Cardiac fibroblast (primary cell): ENCODE data around the gene CRIM1.

Experiments
- DNase-seq, 2 donors: peaks; one replicate each; pipeline versions ENCODE4 v3.0.0 to v3.0.0-alpha.2; 2010; ENCODE audit warnings: low read depth in 2 of 2
- H3K4me3 ChIP-seq, 2 donors: replicated peaks in 1 of 2; 1 replicate in 1 of 2; 2 replicates in 1 of 2; pipeline ENCODE4 v1.5.1; 2011; ENCODE audit warnings: low read depth in 2 of 2, low read length in 2 of 2, mild to moderate bottlenecking in 2 of 2, moderate library complexity in 1 of 2
- TF ChIP-seq, protein P1 (sequence below): IDR thresholded peaks from one replicate; pipeline ENCODE4 v1.5.1; 2011; ENCODE audit warnings: low read depth, mild to moderate bottlenecking, low read length, inconsistent platforms

CRIM1 gene

DNA sequence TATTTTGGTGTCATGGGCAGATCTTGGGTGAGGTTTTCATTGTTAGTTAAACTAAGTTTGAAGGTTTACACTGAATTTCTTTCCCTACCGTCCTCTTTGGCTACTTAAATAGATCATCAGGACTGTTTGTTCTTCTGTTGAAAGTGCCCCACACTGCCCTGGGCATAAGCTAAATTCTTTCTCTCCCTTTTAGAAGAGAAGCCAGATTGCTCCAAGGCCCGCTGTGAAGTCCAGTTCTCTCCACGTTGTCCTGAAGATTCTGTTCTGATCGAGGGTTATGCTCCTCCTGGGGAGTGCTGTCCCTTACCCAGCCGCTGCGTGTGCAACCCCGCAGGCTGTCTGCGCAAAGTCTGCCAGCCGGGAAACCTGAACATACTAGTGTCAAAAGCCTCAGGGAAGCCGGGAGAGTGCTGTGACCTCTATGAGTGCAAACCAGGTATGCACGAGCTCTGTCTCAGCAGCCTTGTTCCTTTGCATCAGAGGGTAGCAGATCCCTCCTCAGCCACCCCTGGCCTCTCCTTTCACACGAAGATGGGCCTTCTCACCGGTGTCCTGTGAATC, 85.6 kb downstream of the CRIM1 start:
- no peak overlapping the region for H3K4me3 ChIP-seq
- TF ChIP-seq, protein P1, sequence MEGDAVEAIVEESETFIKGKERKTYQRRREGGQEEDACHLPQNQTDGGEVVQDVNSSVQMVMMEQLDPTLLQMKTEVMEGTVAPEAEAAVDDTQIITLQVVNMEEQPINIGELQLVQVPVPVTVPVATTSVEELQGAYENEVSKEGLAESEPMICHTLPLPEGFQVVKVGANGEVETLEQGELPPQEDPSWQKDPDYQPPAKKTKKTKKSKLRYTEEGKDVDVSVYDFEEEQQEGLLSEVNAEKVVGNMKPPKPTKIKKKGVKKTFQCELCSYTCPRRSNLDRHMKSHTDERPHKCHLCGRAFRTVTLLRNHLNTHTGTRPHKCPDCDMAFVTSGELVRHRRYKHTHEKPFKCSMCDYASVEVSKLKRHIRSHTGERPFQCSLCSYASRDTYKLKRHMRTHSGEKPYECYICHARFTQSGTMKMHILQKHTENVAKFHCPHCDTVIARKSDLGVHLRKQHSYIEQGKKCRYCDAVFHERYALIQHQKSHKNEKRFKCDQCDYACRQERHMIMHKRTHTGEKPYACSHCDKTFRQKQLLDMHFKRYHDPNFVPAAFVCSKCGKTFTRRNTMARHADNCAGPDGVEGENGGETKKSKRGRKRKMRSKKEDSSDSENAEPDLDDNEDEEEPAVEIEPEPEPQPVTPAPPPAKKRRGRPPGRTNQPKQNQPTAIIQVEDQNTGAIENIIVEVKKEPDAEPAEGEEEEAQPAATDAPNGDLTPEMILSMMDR: no peak
- DNase-seq: no peak

DNA sequence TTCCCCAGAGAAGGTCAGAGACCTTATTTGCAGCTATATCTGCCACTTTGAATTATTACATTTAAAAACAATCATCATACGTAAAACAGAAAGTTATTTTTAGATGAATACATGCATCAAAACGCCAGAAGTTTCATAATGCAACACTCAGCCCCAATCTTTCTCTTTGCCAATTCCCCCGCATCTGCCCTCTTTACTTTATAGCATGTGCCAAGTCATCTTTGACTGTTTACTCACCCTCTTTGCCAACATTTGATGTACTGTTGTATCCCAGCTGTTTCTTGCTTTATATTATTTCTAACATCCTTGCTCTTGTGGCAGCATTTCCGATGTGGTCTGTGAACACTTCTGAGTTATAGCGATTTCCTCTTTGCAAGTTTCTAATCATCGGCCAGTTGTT, 86.2 kb downstream of the CRIM1 start:
- DNase-seq: peak; percentile 79 to 91
- no peak overlapping the region for H3K4me3 ChIP-seq
- TF ChIP-seq, protein P1: no peak

DNA sequence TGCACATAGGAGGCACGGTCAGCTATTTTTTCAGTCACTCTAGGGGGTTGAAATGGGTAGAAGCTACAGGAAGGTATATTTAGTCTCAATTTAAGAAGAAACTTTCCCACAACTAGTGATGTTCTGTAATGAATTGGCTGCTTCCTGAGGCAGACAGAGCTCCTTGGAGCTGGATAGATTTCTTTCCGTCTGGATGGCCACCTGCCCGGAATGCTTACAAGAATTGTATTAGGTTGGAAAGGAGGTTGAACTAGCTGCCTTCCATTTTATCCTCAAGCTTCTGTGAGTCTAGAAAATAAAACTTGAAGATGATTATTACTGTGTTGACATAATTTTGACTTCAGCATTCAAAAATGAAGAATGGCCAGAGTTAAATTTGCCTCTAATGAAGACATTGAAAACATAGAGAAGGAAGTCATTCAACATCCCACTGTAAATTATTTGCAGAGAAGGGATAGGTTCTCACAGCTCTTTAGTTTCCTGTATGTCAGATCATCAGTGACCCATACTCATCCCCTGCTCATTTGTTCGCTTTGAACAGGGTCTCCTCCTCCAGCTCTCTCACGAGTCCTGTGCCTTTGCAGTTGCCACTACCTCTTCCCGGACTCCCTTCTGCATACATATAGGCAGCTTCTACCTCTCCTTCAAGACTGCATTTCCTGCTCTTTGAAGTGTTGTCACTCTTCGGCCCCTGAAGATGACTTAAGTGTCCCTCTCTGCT, 88.8 kb downstream of the CRIM1 start:
- DNase-seq: no peak
- TF ChIP-seq, protein P1: no peak
- no peak overlapping the region for H3K4me3 ChIP-seq

DNA sequence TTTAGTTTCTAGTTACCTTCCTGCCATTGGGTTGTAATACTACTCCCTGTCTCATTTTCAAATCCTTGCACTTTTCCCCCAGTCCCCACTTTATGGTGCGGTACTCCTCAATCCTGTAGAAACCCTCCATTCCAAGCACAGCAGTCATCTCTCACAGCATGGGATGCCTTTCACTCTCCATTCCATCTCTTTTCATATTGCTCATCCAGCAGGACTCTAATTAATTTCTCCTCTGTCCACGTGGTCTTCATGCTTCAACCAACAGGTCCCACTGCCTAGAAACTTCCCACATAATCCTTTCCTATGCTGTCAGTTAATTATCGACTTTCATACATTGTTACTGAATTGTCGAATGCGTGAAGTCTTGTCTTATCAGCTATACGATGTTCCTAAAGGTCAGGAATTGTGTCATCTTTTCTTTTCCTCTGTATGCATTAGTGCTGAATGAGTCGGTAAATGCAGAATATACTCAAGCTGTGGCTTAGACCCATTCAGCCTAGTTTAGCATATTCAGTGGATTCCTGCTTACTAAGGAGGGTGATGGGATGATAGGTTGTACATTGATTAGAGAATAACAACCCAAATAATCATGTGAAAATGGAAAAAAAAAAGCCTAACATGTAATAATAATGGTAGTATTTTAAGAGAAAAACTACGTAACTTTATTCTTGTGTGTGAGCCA, 89.7 kb downstream of the CRIM1 start:
- TF ChIP-seq, protein P1: no peak
- H3K4me3 ChIP-seq: no peak overlapping the region
- DNase-seq: no peak

DNA sequence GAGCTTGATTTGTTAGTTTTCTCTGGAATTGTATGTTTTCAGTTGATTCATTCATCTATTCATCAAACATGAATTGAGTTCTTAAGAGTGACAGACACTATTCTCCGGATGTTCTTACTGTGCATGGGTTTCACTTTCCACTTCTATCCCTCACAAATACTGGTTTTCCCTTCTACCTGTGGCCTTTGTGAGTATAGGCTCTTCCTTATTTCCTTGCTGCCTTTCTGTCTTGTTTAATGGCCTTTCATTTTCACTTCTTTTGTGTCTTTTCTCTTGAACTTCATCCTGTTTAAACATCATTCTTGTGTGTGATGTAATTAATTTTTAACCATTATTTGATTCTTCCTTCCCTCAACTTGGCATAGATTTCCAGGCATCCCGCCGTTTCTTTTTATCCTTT, 90.7 kb downstream of the CRIM1 start:
- DNase-seq: no peak
- H3K4me3 ChIP-seq: no peak overlapping the region
- TF ChIP-seq, protein P1: no peak

DNA sequence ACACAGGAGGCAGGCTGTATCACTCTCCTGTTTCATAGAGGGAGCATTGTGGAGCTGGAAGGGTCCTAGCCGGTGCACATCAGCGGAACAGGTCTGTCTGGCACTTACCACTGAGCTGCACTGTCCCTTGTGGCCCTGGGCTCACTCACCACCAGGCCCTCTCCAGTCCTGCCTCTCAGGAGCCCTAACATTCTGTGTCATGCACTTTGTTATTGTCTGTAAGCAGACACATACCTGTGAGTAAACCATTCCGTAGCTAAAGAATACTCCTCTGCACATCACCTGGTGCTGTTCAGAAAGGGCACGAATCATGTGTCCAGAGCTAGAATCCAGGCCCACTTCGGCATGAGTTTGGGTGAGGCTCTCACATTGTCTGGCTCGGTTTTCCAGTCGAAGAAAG, 93.6 kb downstream of the CRIM1 start:
- peak in 1 of 2 donors; percentile 28 for DNase-seq
- TF ChIP-seq, protein P1: no peak
- H3K4me3 ChIP-seq: no peak overlapping the region
